Measurements from ENCODE around the gene MUC16.

- no peak for TF ChIP-seq ATF3 (CRISPR knock-in tag; conservative IDR thresholded peaks at IDR 0.05)
- no peak for TF ChIP-seq SMAD3 (CRISPR knock-in tag; IDR thresholded peaks at IDR 0.05; ENCODE audit: borderline replicate concordance)
Measured at GRCh38 chr19:9011875-9012274, 1.7 kb upstream of the MUC16 start.
